Measurements from ENCODE around the gene FAM168A.

DNA sequence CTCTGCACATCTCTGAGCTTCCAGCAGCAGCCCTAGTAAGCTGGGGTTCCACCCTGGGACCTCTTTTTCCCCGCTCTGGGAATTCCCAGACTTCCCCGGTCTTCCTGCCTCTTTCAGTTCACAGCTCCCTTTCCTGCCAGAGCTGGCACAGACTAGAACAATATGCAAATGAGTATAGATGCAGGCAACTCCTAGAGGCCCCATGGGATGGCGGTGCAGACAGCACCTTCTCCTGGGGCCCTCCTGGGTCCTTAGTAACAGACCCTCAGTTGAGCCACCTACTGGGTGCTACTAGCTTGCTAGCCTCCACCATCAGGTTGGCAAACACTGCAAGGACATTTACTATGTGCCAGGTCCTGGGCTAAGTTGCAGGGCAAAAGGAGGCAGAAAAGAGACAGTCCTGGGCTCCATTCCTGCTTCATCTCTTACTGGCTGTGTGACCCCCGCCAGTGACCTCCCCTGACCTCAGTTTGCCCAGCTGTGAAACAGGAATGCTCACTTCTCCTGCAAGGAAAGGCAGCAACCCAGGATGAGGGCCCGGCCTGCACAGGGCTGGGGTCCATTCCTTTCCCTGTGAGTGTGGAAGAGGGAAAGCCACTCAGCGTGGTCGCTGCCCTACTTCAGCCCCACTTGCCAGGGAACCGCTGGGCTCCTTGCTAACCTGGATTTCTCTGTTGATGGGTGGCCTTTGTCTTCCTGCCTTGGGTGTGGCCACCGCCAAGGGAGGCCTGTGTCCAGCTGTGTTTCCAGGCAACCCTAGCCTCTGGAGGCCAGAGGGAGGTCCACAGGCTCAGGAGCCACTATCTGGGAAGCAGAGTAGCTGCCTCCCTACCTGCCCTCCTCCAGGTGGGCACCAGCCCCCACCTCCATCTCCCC is 214.4 kb downstream of the FAM168A start:
- TF ChIP-seq, protein P1, sequence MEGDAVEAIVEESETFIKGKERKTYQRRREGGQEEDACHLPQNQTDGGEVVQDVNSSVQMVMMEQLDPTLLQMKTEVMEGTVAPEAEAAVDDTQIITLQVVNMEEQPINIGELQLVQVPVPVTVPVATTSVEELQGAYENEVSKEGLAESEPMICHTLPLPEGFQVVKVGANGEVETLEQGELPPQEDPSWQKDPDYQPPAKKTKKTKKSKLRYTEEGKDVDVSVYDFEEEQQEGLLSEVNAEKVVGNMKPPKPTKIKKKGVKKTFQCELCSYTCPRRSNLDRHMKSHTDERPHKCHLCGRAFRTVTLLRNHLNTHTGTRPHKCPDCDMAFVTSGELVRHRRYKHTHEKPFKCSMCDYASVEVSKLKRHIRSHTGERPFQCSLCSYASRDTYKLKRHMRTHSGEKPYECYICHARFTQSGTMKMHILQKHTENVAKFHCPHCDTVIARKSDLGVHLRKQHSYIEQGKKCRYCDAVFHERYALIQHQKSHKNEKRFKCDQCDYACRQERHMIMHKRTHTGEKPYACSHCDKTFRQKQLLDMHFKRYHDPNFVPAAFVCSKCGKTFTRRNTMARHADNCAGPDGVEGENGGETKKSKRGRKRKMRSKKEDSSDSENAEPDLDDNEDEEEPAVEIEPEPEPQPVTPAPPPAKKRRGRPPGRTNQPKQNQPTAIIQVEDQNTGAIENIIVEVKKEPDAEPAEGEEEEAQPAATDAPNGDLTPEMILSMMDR (IDR thresholded peaks at IDR 0.05), result no peak
- TF ChIP-seq POLR2A (IDR thresholded peaks at IDR 0.05), result no peak

Measured in lower leg skin (tissue), 3 donors.